Cortex of kidney (tissue), 1 donor: ENCODE results near the gene KCNG3.

Experiments used
- DNase-seq: peaks from one replicate; lab custom pipeline; 2025; lab: John Stamatoyannopoulos, UW

The KCNG3 gene

GRCh38 chr2:42493468-42494354 is at the start of gene KCNG3:
TSS of gene KCNG3 (minus strand) at chr2:42493982. CDS start at chr2:42493501, 481 bp downstream.
- DNase-seq = no peak

- DNase-seq = no peak
Measured at GRCh38 chr2:42542871-42543270, 49.1 kb upstream of the KCNG3 start.

- DNase-seq = no peak
Measured at GRCh38 chr2:42537493-42537892, 43.7 kb upstream of the KCNG3 start.

GRCh38 chr2:42532397-42532796 is 38.6 kb upstream of the KCNG3 start:
- DNase-seq = no peak

GRCh38 chr2:42523341-42523740 is 29.6 kb upstream of the KCNG3 start:
- no peak for DNase-seq

- DNase-seq = no peak
Measured at GRCh38 chr2:42522035-42522434, 28.3 kb upstream of the KCNG3 start.

- DNase-seq = no peak
Measured at GRCh38 chr2:42519624-42520023, 25.8 kb upstream of the KCNG3 start.

- DNase-seq = no peak
Measured at GRCh38 chr2:42516418-42516901, 22.7 kb upstream of the KCNG3 start.

- DNase-seq = no peak
Measured at GRCh38 chr2:42513252-42513918, 19.6 kb upstream of the KCNG3 start.

GRCh38 chr2:42510608-42511243 is 16.9 kb upstream of the KCNG3 start:
- DNase-seq = no peak

GRCh38 chr2:42510191-42510590 is 16.4 kb upstream of the KCNG3 start:
- DNase-seq = no peak

GRCh38 chr2:42504364-42505230 is 10.8 kb upstream of the KCNG3 start:
- DNase-seq = no peak

- no peak for DNase-seq
Measured at GRCh38 chr2:42503291-42503690, 9.5 kb upstream of the KCNG3 start.

GRCh38 chr2:42498497-42498896 is 4.7 kb upstream of the KCNG3 start:
- no peak for DNase-seq

GRCh38 chr2:42495611-42496010 is 1.8 kb upstream of the KCNG3 start:
- DNase-seq = no peak

- DNase-seq = no peak
Measured at GRCh38 chr2:42495234-42495581, 1.4 kb upstream of the KCNG3 start.

- DNase-seq = no peak
Measured at GRCh38 chr2:42494355-42495233, 812 bp upstream of the KCNG3 start.

GRCh38 chr2:42492691-42493467 is 903 bp downstream of the KCNG3 start:
- no peak for DNase-seq

GRCh38 chr2:42488297-42488696 is 5.5 kb downstream of the KCNG3 start:
- DNase-seq = no peak
